ENCODE results near the gene XRN1. TPM values are rescaled to one million over a fixed set of nuclear protein-coding genes. Genes with fewer than 3 reads are reported as not detected.
"Not testable (repeated sequence)": the region's sequence is repeated elsewhere in the genome, so short reads cannot be mapped to it uniquely, and the experiment has no call there.

XRN1 gene
- total RNA-seq, 4 donors from 2014 or later = 32.2 to 89.6 (median 36.6) TPM

DNA sequence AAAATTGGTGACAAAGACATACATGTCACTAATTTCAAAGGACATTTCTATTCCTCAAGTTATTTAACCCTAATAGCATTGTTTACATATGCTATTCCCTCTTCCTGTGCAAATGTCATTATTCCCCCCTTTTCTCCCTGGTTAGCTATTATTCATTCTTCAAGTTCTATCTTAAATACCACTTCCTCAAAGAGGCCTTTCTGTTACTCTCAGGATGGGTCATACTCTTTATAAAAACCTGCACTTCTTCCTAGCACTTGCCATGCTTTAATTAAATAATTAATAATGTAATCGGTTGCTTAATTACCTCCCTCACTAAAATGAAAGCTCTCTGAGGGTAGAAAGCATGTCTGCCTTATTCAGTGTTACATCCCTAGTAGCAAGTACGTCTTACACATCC, 88.5 kb downstream of the XRN1 start:
- DNase-seq (ENCODE audit: low spot score in 2 of 2) = no peak
- H3K36me3 ChIP-seq = peaks cover 95% of the 10 kb centered on the region
- 94% methylated on average over 2 of the region's 2 CpGs for WGBS

GRCh38 chr3:142356818-142357217, 91.0 kb downstream of the XRN1 start:
- Histone ChIP-seq H3K27me3 (no peaks in the 10 kb centered on the region), H3K27ac (no peak overlapping the region), H3K4me1 (no peaks in the 10 kb centered on the region), H3K4me3 (no peak overlapping the region), H3K9me3 (no peaks in the 10 kb centered on the region), H3K36me3 (peaks cover 91% of the 10 kb centered on the region)
- WGBS = 94% methylated on average over 3 of the region's 3 CpGs
- no peak for DNase-seq (ENCODE audit: low spot score in 2 of 2)
- TF ChIP-seq, protein P1, sequence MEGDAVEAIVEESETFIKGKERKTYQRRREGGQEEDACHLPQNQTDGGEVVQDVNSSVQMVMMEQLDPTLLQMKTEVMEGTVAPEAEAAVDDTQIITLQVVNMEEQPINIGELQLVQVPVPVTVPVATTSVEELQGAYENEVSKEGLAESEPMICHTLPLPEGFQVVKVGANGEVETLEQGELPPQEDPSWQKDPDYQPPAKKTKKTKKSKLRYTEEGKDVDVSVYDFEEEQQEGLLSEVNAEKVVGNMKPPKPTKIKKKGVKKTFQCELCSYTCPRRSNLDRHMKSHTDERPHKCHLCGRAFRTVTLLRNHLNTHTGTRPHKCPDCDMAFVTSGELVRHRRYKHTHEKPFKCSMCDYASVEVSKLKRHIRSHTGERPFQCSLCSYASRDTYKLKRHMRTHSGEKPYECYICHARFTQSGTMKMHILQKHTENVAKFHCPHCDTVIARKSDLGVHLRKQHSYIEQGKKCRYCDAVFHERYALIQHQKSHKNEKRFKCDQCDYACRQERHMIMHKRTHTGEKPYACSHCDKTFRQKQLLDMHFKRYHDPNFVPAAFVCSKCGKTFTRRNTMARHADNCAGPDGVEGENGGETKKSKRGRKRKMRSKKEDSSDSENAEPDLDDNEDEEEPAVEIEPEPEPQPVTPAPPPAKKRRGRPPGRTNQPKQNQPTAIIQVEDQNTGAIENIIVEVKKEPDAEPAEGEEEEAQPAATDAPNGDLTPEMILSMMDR (IDR thresholded peaks at IDR 0.05) = no peak
- no peak for TF ChIP-seq EP300 (IDR thresholded peaks at IDR 0.05)
- no peak for TF ChIP-seq POLR2A (IDR thresholded peaks at IDR 0.05)
- TF ChIP-seq POLR2AphosphoS5 (IDR thresholded peaks at IDR 0.05) = no peak

More for the DNA sequence above, 88.5 kb downstream of the XRN1 start:
- H3K9me3 ChIP-seq = no peaks in the 10 kb centered on the region
- H3K27me3 ChIP-seq = no peaks in the 10 kb centered on the region
- no peaks in the 10 kb centered on the region for H3K4me1 ChIP-seq
- no peak for TF ChIP-seq POLR2AphosphoS5 (IDR thresholded peaks at IDR 0.05)
- no peak for TF ChIP-seq EP300 (IDR thresholded peaks at IDR 0.05)
- TF ChIP-seq, protein P1 (IDR thresholded peaks at IDR 0.05) = no peak
- no peak for TF ChIP-seq POLR2A (IDR thresholded peaks at IDR 0.05)
- no peak overlapping the region for H3K4me3 ChIP-seq
- no peak overlapping the region for H3K27ac ChIP-seq

DNA sequence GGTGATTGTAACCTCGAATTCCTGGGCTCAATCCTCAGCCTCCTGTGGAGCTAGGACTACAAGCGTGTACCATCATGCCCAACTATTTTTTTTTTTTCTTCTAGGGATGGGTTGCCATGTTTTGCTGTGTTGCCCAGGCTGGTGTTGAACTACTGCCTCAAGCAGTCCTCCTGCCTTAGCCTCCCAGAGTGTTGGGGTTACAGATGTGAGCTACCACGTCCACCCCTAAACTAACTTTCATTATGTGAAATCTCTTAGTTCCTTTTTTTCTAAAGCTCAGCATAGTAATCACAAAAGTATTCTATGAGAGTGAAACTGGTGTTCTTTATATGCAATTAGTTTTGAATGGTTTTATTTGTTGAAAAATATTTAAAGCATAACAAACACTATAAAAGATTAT, 92.1 kb downstream of the XRN1 start:
- WGBS = 95% methylated on average over 3 of the region's 3 CpGs
- H3K9me3 ChIP-seq = no peaks in the 10 kb centered on the region
- peaks cover 89% of the 10 kb centered on the region for H3K36me3 ChIP-seq
- no peak overlapping the region for H3K4me3 ChIP-seq
- no peak overlapping the region for H3K27ac ChIP-seq
- no peaks in the 10 kb centered on the region for H3K4me1 ChIP-seq
- no peaks in the 10 kb centered on the region for H3K27me3 ChIP-seq
- DNase-seq (ENCODE audit: low spot score in 2 of 2) = no peak
- TF ChIP-seq, protein P1 (IDR thresholded peaks at IDR 0.05) = no peak
- TF ChIP-seq EP300 (IDR thresholded peaks at IDR 0.05) (no peak), POLR2A (IDR thresholded peaks at IDR 0.05) (no peak), POLR2AphosphoS5 (IDR thresholded peaks at IDR 0.05) (no peak)

DNA sequence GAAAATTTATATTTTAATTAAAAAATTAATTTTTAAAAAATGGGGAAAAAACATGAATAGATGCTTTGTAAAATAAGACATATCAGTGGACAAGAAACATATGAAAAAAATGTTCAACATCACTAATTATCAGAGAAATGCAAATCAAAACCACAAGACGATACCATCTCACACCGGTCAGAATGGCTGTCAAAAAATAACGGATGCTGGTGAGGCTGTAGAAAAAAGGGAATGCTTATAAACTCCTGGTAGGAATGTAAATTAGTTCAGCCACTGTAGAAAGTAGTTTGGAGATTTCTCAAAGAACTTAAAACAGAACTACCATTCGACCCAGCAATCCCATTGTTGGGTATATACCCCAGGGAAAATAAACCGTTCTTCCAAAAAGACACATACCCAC, 93.8 kb downstream of the XRN1 start:
- no peak for DNase-seq (ENCODE audit: low spot score in 2 of 2)
- Histone ChIP-seq H3K4me3 (no peak overlapping the region), H3K9me3 (no peaks in the 10 kb centered on the region), H3K27me3 (no peaks in the 10 kb centered on the region), H3K27ac (no peak overlapping the region), H3K4me1 (no peaks in the 10 kb centered on the region), H3K36me3 (peaks cover 90% of the 10 kb centered on the region)
- TF ChIP-seq POLR2AphosphoS5 (IDR thresholded peaks at IDR 0.05) (no peak), EP300 (IDR thresholded peaks at IDR 0.05) (no peak), POLR2A (IDR thresholded peaks at IDR 0.05) (no peak)
- TF ChIP-seq, protein P1 (IDR thresholded peaks at IDR 0.05) = no peak
- WGBS = 93% methylated on average over 5 of the region's 5 CpGs

DNA sequence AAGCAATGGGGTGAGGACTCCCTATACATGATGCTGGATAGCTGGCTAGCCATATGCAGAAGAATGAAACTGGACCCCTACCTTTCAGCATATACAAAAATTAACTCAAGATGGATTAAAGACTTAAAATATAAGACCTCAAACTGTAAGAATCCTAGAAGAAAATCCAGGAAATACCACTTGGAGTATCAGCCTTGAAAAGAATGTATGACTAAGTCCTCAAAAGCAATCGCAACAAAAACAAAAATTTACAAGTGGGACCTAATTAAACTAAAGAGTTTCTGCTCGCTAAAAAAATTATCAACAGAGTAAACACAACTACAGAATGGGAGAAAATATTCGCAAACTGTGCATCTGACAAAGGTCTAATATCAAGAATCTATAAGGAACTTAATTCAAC, 94.3 kb downstream of the XRN1 start:
- no peak for DNase-seq (ENCODE audit: low spot score in 2 of 2)
- no peaks in the 10 kb centered on the region for H3K4me1 ChIP-seq
- peaks cover 90% of the 10 kb centered on the region for H3K36me3 ChIP-seq
- no peaks in the 10 kb centered on the region for H3K27me3 ChIP-seq
- TF ChIP-seq, protein P1 (IDR thresholded peaks at IDR 0.05) = no peak
- TF ChIP-seq POLR2A (IDR thresholded peaks at IDR 0.05) (no peak), POLR2AphosphoS5 (IDR thresholded peaks at IDR 0.05) (no peak), EP300 (IDR thresholded peaks at IDR 0.05) (no peak)
- H3K4me3 ChIP-seq = no peak overlapping the region
- no peaks in the 10 kb centered on the region for H3K9me3 ChIP-seq
- H3K27ac ChIP-seq = no peak overlapping the region
- WGBS = 92% methylated on average over 3 of the region's 3 CpGs

DNA sequence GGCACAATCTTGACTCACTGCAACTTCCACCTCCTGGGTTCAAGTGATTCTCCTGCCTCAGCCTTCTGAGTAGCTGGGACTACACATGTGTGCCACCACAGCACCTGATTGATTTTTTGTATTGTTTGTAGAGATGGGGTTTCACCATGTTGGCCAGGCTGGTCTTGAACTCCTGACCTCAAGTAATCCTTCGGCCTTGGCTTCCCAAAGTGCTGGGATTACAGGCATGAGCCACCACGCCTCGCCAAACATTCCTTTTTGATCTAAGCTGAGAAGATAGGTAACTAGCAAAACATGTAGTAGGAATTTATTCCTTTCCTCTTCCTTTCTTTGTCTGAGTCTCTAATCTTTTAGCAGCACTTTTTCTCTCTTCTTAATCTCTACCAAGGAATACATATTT, 95.1 kb downstream of the XRN1 start:
- peaks cover 86% of the 10 kb centered on the region for H3K36me3 ChIP-seq
- H3K4me1 ChIP-seq; H3K27me3 ChIP-seq; H3K27ac ChIP-seq; H3K9me3 ChIP-seq; DNase-seq (ENCODE audit: low spot score in 2 of 2); H3K4me3 ChIP-seq: not testable (repeated sequence)
- WGBS = 97% methylated on average over 3 of the region's 3 CpGs
